Measurements from ENCODE around the gene SPATA3. TPM values are rescaled to one million over a fixed set of nuclear protein-coding genes. Genes with fewer than 3 reads are reported as not detected.
A peak's percentile ranks its signal among the peaks of the same experiment; 100 is the strongest.

Gene SPATA3
- total and polyA plus RNA-seq, 2 experiments from 2014 or later, result not detected

DNA sequence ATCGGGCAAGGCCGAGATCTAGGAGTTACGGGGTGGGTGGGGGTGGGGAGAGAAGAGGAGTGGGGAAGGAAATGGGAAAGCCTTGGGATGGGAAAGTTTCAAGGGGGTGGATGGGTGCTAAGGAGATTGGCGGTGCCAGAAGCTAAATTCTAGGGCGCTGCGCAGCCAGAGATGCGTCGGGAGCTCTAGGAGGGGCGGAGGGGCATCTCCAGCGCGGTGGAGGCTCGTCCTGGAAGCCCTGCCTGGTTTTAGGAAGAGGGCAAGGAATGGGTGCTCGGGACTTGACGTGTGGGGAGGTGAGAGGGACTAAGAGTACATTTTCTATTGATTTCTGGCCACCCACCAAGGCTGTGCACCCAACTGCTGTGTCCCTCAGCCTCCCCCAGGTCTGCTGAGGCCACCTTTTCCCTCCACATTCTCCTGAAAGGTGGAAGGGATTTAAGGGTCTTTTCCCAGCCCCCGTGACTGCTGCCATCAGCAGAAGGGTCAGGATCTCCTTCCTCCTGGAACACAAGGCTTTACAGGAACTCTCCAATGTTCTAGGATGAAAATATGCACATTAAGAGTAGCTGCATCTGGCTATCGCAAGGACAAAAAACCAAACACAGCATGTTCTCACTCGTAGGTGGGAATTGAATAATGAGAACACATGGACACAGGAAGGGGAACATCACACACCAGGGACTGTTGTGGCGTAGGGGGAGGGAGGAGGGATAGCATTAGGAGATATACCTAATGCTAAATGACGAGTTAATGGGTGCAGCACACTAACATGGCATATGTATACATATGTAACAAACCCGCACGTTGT lies 42.8 kb downstream of the SPATA3 start:
- Histone ChIP-seq H3K4me3 (peak overlapping the region; percentile 58), H3K9me2 (replicated peaks; ENCODE audit: insufficient read depth) (no peaks in the 10 kb centered on the region), H3K79me2 (peaks cover 40% of the 10 kb centered on the region), H3K4me1 (ENCODE audit: insufficient read depth) (peaks cover 21% of the 10 kb centered on the region), H3K4me2 (peak overlapping the region; percentile 83), H4K20me1 (ENCODE audit: insufficient read depth, poor library complexity, severe bottlenecking) (peaks cover 7% of the 10 kb centered on the region), H3K27me3 (peaks cover 6% of the 10 kb centered on the region), H3K9me3 (ENCODE audit: low read depth) (no peaks in the 10 kb centered on the region), H3K27ac (peak overlapping the region; percentile 62), H3K36me3 (replicated peaks; ENCODE audit: insufficient read depth, low read depth) (no peaks in the 10 kb centered on the region), H2AFZ (peak overlapping the region; percentile 60)
- DNase-seq (ENCODE audit: low spot score), result no peak
- TF ChIP-seq EZH2phosphoT487 (IDR thresholded peaks at IDR 0.05; ENCODE audit: low read depth, severe bottlenecking, unreplicated experiment) (no peak), EZH2 (IDR thresholded peaks at IDR 0.05; ENCODE audit: borderline replicate concordance) (no peak)
- TF ChIP-seq, protein P1, sequence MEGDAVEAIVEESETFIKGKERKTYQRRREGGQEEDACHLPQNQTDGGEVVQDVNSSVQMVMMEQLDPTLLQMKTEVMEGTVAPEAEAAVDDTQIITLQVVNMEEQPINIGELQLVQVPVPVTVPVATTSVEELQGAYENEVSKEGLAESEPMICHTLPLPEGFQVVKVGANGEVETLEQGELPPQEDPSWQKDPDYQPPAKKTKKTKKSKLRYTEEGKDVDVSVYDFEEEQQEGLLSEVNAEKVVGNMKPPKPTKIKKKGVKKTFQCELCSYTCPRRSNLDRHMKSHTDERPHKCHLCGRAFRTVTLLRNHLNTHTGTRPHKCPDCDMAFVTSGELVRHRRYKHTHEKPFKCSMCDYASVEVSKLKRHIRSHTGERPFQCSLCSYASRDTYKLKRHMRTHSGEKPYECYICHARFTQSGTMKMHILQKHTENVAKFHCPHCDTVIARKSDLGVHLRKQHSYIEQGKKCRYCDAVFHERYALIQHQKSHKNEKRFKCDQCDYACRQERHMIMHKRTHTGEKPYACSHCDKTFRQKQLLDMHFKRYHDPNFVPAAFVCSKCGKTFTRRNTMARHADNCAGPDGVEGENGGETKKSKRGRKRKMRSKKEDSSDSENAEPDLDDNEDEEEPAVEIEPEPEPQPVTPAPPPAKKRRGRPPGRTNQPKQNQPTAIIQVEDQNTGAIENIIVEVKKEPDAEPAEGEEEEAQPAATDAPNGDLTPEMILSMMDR (IDR thresholded peaks at IDR 0.05; ENCODE audit: poor library complexity), result no peak
- 20% methylated on average over 19 of the region's 21 CpGs for WGBS (ENCODE audit: low lambda C conversion rate, missing lambda C conversion rate)

GRCh38 chr2:231039294-231039664 lies 43.4 kb downstream of the SPATA3 start:
- Histone ChIP-seq H3K27ac (no peak overlapping the region), H3K9me2 (replicated peaks; ENCODE audit: insufficient read depth) (no peaks in the 10 kb centered on the region), H3K36me3 (replicated peaks; ENCODE audit: insufficient read depth, low read depth) (no peaks in the 10 kb centered on the region), H4K20me1 (ENCODE audit: insufficient read depth, poor library complexity, severe bottlenecking) (peaks cover 7% of the 10 kb centered on the region), H3K9me3 (ENCODE audit: low read depth) (no peaks in the 10 kb centered on the region), H3K4me2 (peak overlapping the region; percentile 83), H3K4me3 (no peak overlapping the region), H3K79me2 (peaks cover 40% of the 10 kb centered on the region), H2AFZ (no peak overlapping the region), H3K27me3 (peaks cover 6% of the 10 kb centered on the region), H3K4me1 (ENCODE audit: insufficient read depth) (peaks cover 21% of the 10 kb centered on the region)
- TF ChIP-seq, protein P1 (IDR thresholded peaks at IDR 0.05; ENCODE audit: poor library complexity), result no peak
- TF ChIP-seq EZH2 (IDR thresholded peaks at IDR 0.05; ENCODE audit: borderline replicate concordance), result no peak
- TF ChIP-seq EZH2phosphoT487 (IDR thresholded peaks at IDR 0.05; ENCODE audit: low read depth, severe bottlenecking, unreplicated experiment), result no peak
- DNase-seq (ENCODE audit: low spot score), result no peak
- 88% methylated on average over 6 of the region's 6 CpGs for WGBS (ENCODE audit: low lambda C conversion rate, missing lambda C conversion rate)

GRCh38 chr2:231039821-231040364 lies 44.0 kb downstream of the SPATA3 start:
- Histone ChIP-seq H3K4me2 (peak overlapping the region; percentile 83), H3K9me3 (ENCODE audit: low read depth) (no peaks in the 10 kb centered on the region), H3K4me1 (ENCODE audit: insufficient read depth) (peaks cover 18% of the 10 kb centered on the region), H3K79me2 (peaks cover 40% of the 10 kb centered on the region), H2AFZ (no peak overlapping the region), H3K27me3 (peaks cover 6% of the 10 kb centered on the region), H3K27ac (no peak overlapping the region), H4K20me1 (ENCODE audit: insufficient read depth, poor library complexity, severe bottlenecking) (peaks cover 7% of the 10 kb centered on the region), H3K9me2 (replicated peaks; ENCODE audit: insufficient read depth) (no peaks in the 10 kb centered on the region), H3K4me3 (no peak overlapping the region), H3K36me3 (replicated peaks; ENCODE audit: insufficient read depth, low read depth) (no peaks in the 10 kb centered on the region)
- no peak for DNase-seq (ENCODE audit: low spot score)
- TF ChIP-seq EZH2 (IDR thresholded peaks at IDR 0.05; ENCODE audit: borderline replicate concordance), result no peak
- TF ChIP-seq, protein P1 (IDR thresholded peaks at IDR 0.05; ENCODE audit: poor library complexity), result no peak
- TF ChIP-seq EZH2phosphoT487 (IDR thresholded peaks at IDR 0.05; ENCODE audit: low read depth, severe bottlenecking, unreplicated experiment), result no peak
- WGBS (ENCODE audit: low lambda C conversion rate, missing lambda C conversion rate), result 73% methylated on average over 8 of the region's 8 CpGs

Data from hepatocyte (in vitro differentiated cells).